Psoas muscle (tissue), 8 donors: ENCODE measurements around the gene BNC2. TPM values are rescaled to one million over a fixed set of nuclear protein-coding genes. Genes with fewer than 3 reads are reported as not detected.

Source experiments
- ATAC-seq, 4 donors: fragments of 200-7000 bp; cut with Tn5 transposase; one replicate each; pipeline ENCODE4 v1.9.1; 2020; ENCODE audit warnings: moderate library complexity in 3 of 4, mild to moderate bottlenecking in 2 of 4
- DNase-seq, 2 donors: peaks; one replicate each; pipeline ENCODE4 v3.0.0-alpha.2; 2020
- H3K27ac ChIP-seq: fragments of 200-600 bp; one replicate; pipeline ENCODE4 v1.8.0; 2022
- H3K27me3 ChIP-seq, 3 donors: fragments of 200-600 bp in 1 of 3; one replicate each; pipeline versions ENCODE4 v1.6.1 to v1.8.0; 2013 to 2022; ENCODE audit warnings: low read length in 2 of 3, mild to moderate bottlenecking in 2 of 3, moderate library complexity in 1 of 3; ENCODE audit not compliant: insufficient read depth in 3 of 3
- H3K36me3 ChIP-seq, 2 donors: fragments of 200-600 bp in 1 of 2; one replicate each; pipeline versions ENCODE4 v1.6.1 to v1.8.0; 2013 to 2022; ENCODE audit warnings: low read depth in 1 of 2, mild to moderate bottlenecking in 1 of 2, moderate library complexity in 1 of 2; ENCODE audit not compliant: insufficient read depth in 1 of 2
- H3K4me1 ChIP-seq: fragments of 200-600 bp; one replicate; pipeline ENCODE4 v1.8.0; 2022
- H3K4me3 ChIP-seq: fragments of 200-600 bp; one replicate; pipeline ENCODE4 v1.8.0; 2022; ENCODE audit warnings: mild to moderate bottlenecking
- H3K9me3 ChIP-seq: fragments of 200-600 bp; one replicate; pipeline ENCODE4 v1.8.0; 2022
- WGBS, 3 donors: extraction: QIAGEN DNeasy Blood & Tissue Kit; methylation state at CpG; one replicate each; pipeline versions ENCODE4 v1.1.6 to v1.1.7; 2013; 5-methylcytosine and 5-hydroxymethylcytosine counted together
- intact Hi-C, 2 donors: fragments of 100-400 bp; cut with DNase I; formaldehyde crosslinking; loops; one replicate each; pipeline versions ENCODE4 v1.11.0 to v1.14.2; 2022
- polyA plus RNA-seq, 3 donors: library from polyadenylated mRNA; stranded (reverse); fragments of 200-250 nt; gene quantifications; one replicate each; pipeline ENCODE4 v1.2.3, GENCODE V29; 2013
- total RNA-seq, 4 donors: library from RNA; stranded (reverse); fragmentation: NEBNext Ultra II Directional in 2 of 4; extraction: Animal tissue kit (Norgen Biotek cat#: 25700) in 2 of 4; gene quantifications; one replicate each; pipeline versions ENCODE4 v1.2.1 to v1.2.4, GENCODE V29; 2021 to 2023
- TF ChIP-seq, protein P1 (sequence below): fragments of 200-600 bp; IDR thresholded peaks from one replicate; pipeline ENCODE4 v1.8.0; 2022; ENCODE audit warnings: antibody characterized with exemption
- donor health status: healthy with polysubstance abuse.
- donor health status: DM: no; HTN: no; CAD: no; lungs with moderate emphysema.
- donor health status: Bipolar disorder and iron deficiency.
- donor health status: healthy.
- donor health status: DM: yes; HTN: yes; CAD: no.
- donor health status: DM: no; HTN: no; CAD: no.
- donor health status: DM: no; HTN: no; CAD: no.
- donor health status: DM: yes; HTN: yes; CAD: no.

The BNC2 gene
- total and polyA plus RNA-seq, 7 donors, result 1.3 to 168 (median 44.1) TPM

DNA sequence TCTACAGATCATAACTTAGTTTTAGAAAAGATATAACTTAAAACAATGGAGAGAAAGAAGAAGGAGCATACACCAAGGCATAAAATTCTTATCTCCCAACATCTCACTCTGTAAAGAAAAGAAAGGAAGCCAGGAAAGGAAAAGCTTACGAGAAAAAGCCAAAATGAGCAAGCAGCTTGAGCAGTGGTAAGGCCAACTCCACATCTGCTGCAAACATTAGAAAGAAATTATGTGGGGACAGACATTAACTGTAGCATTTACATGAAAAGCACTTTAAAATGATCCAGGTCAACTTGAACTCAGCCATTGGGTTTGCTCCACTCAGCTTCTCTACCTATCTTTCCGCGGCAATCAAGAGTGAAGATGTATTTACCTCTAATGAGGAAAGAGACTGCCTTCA is 176.9 kb downstream of the BNC2 start:
- no peak for DNase-seq
- intact Hi-C loops, result no loop called here
- peaks cover 8% of the 10 kb centered on the region for H3K4me1 ChIP-seq
- H3K27me3 ChIP-seq, result no peaks in the 10 kb centered on the region
- TF ChIP-seq, protein P1, sequence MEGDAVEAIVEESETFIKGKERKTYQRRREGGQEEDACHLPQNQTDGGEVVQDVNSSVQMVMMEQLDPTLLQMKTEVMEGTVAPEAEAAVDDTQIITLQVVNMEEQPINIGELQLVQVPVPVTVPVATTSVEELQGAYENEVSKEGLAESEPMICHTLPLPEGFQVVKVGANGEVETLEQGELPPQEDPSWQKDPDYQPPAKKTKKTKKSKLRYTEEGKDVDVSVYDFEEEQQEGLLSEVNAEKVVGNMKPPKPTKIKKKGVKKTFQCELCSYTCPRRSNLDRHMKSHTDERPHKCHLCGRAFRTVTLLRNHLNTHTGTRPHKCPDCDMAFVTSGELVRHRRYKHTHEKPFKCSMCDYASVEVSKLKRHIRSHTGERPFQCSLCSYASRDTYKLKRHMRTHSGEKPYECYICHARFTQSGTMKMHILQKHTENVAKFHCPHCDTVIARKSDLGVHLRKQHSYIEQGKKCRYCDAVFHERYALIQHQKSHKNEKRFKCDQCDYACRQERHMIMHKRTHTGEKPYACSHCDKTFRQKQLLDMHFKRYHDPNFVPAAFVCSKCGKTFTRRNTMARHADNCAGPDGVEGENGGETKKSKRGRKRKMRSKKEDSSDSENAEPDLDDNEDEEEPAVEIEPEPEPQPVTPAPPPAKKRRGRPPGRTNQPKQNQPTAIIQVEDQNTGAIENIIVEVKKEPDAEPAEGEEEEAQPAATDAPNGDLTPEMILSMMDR, result no peak
- H3K36me3 ChIP-seq, result no peaks in the 10 kb centered on the region
- no peaks in the 10 kb centered on the region for H3K9me3 ChIP-seq
- H3K27ac ChIP-seq, result no peak overlapping the region
- H3K4me3 ChIP-seq, result no peak overlapping the region
- ATAC-seq, result no peak
- 73 to 76% (median 75%) methylated on average over 3 of the region's 3 CpGs for WGBS, 3 donors

DNA sequence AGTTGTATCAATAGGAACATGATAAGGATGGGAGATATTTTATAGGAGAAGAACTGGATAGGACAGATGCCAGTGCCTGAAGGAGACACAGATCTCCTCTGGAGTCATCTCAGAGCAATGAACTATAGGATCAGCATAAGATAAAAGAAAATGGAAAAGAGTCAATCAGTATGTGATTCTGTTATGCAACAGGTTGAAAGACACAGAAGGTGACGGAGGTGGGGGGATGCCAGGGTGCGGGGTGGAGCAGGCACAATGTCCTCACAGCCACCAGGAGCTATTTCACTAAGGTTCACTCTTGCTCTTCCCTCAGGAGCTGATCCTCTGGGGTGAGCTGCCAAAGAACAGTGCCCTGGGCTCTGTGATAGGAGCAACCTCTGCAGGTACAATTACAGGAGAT is 179.8 kb downstream of the BNC2 start:
- DNase-seq, result no peak
- ATAC-seq, result peak in 2 of 4 donors; percentile 23 to 33
- WGBS, 3 donors, result 82 to 89% (median 87%) methylated on average over 2 of the region's 2 CpGs
- Histone ChIP-seq H3K4me3 (no peak overlapping the region), H3K4me1 (peaks cover 12% of the 10 kb centered on the region), H3K36me3 (no peaks in the 10 kb centered on the region), H3K9me3 (no peaks in the 10 kb centered on the region), H3K27me3 (no peaks in the 10 kb centered on the region), H3K27ac (peak overlapping the region; percentile 65)
- TF ChIP-seq, protein P1, result no peak
- intact Hi-C loops, result no loop called here

DNA sequence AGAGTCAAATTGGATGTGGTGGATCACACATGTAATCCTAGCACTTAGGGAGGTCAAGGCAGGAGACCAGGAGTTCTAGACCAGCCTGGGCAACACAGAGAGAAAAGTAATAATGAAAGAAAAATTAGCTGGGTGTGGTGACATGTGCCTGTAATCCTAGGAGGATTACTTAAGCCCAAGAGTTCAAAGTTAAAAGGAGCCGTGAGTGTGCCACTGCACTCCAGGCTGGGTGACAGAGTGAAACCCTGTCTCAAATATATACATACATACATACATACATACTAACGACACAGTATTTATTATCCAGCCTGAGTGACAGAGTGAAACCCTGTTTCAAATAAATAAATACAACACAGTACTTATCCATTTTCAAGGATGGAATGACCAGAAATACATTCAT is 180.3 kb downstream of the BNC2 start:
- Histone ChIP-seq H3K36me3 (no peaks in the 10 kb centered on the region), H3K4me3 (no peak overlapping the region), H3K27ac (peak overlapping the region; percentile 65), H3K9me3 (no peaks in the 10 kb centered on the region), H3K27me3 (no peaks in the 10 kb centered on the region), H3K4me1 (peaks cover 12% of the 10 kb centered on the region)
- intact Hi-C loops, result no loop called here
- TF ChIP-seq, protein P1, result no peak
- DNase-seq, result no peak
- 60 to 80% (median 61%) methylated on average over 2 of the region's 2 CpGs for WGBS, 3 donors
- no peak for ATAC-seq

DNA sequence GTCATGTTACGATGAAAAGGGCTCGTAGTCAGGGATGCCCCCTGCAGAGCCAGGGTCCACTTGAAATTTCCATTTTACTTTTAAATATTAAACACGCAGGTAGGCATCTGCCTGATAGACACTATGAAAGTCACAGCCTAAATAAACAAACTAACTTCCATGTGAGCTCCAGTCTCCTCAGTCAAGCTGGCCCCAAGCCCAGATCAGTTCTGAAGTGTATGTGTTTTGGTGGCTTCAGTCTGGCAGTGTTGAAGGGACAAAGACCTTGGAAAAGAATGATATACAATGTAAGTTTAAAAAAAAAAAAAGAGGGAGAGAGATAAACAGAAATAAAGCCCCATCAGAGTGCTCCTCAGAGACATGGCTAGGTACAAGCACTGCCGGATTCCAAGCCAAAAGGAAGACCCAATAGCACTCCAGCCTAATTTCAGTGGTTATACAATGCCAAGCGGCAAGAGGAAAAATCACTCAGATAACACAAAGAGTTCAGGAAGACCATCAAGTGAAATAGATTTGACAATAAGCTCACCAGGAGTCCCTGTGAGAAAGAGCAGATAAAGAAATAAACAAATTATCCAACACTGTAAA is 181.0 kb downstream of the BNC2 start:
- Histone ChIP-seq H3K9me3 (no peaks in the 10 kb centered on the region), H3K27ac (peak overlapping the region; percentile 65), H3K27me3 (no peaks in the 10 kb centered on the region), H3K4me1 (peaks cover 12% of the 10 kb centered on the region), H3K4me3 (no peak overlapping the region), H3K36me3 (no peaks in the 10 kb centered on the region)
- TF ChIP-seq, protein P1, result no peak
- DNase-seq, result peak in 1 of 2 donors; percentile 61
- ATAC-seq, result peak in 3 of 4 donors; percentile 44 to 56 (median 47)
- WGBS, 3 donors, result 58 to 69% (median 66%) methylated on average over 5 of the region's 5 CpGs
- intact Hi-C loops, result no loop called here

DNA sequence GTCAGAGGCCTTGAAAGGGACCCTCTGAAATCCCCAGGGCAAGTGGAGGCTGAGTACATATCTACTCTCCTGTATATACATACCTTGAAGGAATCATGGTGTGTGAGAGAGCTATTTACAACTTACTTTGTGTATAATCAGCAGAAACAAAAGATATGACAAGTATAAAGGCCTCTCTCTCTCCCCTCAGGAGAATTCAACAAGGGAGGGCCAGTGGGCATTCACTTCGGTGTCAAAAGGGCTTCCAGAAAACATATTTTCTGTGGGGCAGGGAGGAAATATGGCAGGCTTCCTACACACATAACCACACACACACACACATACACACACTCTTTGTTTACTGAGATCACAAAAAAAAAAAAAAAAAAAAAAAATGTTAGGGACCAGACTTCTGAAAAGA is 181.7 kb downstream of the BNC2 start:
- Histone ChIP-seq H3K9me3 (no peaks in the 10 kb centered on the region), H3K36me3 (no peaks in the 10 kb centered on the region), H3K4me1 (peaks cover 12% of the 10 kb centered on the region), H3K27me3 (no peaks in the 10 kb centered on the region), H3K4me3 (no peak overlapping the region), H3K27ac (peak overlapping the region; percentile 65)
- WGBS, 3 donors, result 43 to 47% (median 47%) methylated on average over 1 of the region's 1 CpG
- DNase-seq (no peak), ATAC-seq (peak in 3 of 4 donors; percentile 41 to 62 (median 53))
- TF ChIP-seq, protein P1, result no peak
- intact Hi-C loops, result no loop called here
